ENCODE results near the gene MAPK14.
"Not testable (repeated sequence)": the region's sequence is repeated elsewhere in the genome, so short reads cannot be mapped to it uniquely, and the experiment has no call there.

MAPK14 gene

GRCh38 chr6:36128793-36129192 is 101.2 kb downstream of the MAPK14 start:
- H3K9me2 ChIP-seq (replicated peaks; ENCODE audit: insufficient read depth, low read length) = no peaks in the 10 kb centered on the region
- no peaks in the 10 kb centered on the region for H3K36me3 ChIP-seq (replicated peaks; ENCODE audit: insufficient read depth, low read length)
- H3K27ac ChIP-seq (ENCODE audit: low read length) = no peak overlapping the region
- H3K79me2 ChIP-seq (ENCODE audit: low read length) = peaks cover 27% of the 10 kb centered on the region
- no peaks in the 10 kb centered on the region for H3K9me3 ChIP-seq (replicated peaks; ENCODE audit: insufficient read depth, low read length)
- no peak overlapping the region for H2AFZ ChIP-seq (ENCODE audit: low read length)
- no peak overlapping the region for H3K4me3 ChIP-seq (ENCODE audit: low read length)
- H4K20me1 ChIP-seq (ENCODE audit: insufficient read depth, low read length) = no peaks in the 10 kb centered on the region
- H3K4me1 ChIP-seq (ENCODE audit: low read length) = peaks cover 28% of the 10 kb centered on the region
- H3K27me3 ChIP-seq (replicated peaks; ENCODE audit: insufficient read depth, low read length) = no peaks in the 10 kb centered on the region
- DNase-seq = no peak
- no peak for TF ChIP-seq EZH2 (optimal IDR thresholded peaks at IDR 0.05; ENCODE audit: low read depth, low read length)
- no peak for TF ChIP-seq EZH2phosphoT487 (IDR thresholded peaks at IDR 0.05; ENCODE audit: low read length)
- TF ChIP-seq CTCF (IDR thresholded peaks at IDR 0.05; ENCODE audit: low read length) = no peak
- H3K4me2 ChIP-seq (ENCODE audit: low read depth, low read length) = no peak overlapping the region
- H3F3A ChIP-seq (ENCODE audit: insufficient read depth, low read length) = peaks cover 21% of the 10 kb centered on the region
- no peak overlapping the region for H3K9ac ChIP-seq (ENCODE audit: low read length)

GRCh38 chr6:36129334-36129733 is 101.7 kb downstream of the MAPK14 start:
- H3K9ac ChIP-seq (ENCODE audit: low read length); H4K20me1 ChIP-seq (ENCODE audit: insufficient read depth, low read length); DNase-seq; H3K9me2 ChIP-seq (replicated peaks; ENCODE audit: insufficient read depth, low read length); H3K27me3 ChIP-seq (replicated peaks; ENCODE audit: insufficient read depth, low read length); H3K4me3 ChIP-seq (ENCODE audit: low read length); H3K36me3 ChIP-seq (replicated peaks; ENCODE audit: insufficient read depth, low read length); H3K9me3 ChIP-seq (replicated peaks; ENCODE audit: insufficient read depth, low read length); H2AFZ ChIP-seq (ENCODE audit: low read length); H3K27ac ChIP-seq (ENCODE audit: low read length): not testable (repeated sequence)
- H3K79me2 ChIP-seq (ENCODE audit: low read length) = peaks cover 31% of the 10 kb centered on the region
- H3K4me2 ChIP-seq (ENCODE audit: low read depth, low read length) = 0 out of 2 replicates have a peak overlapping the region, but pooled peaks have one; percentile 86
- peaks cover 28% of the 10 kb centered on the region for H3K4me1 ChIP-seq (ENCODE audit: low read length)
- H3F3A ChIP-seq (ENCODE audit: insufficient read depth, low read length) = peaks cover 21% of the 10 kb centered on the region

- no peaks in the 10 kb centered on the region for H3K9me3 ChIP-seq (replicated peaks; ENCODE audit: insufficient read depth, low read length)
- peaks cover 21% of the 10 kb centered on the region for H3F3A ChIP-seq (ENCODE audit: insufficient read depth, low read length)
- H2AFZ ChIP-seq (ENCODE audit: low read length) = peak within 1 kb of the TSS; percentile 90
- H3K4me1 ChIP-seq (ENCODE audit: low read length) = peaks cover 28% of the 10 kb centered on the region
- no peaks in the 10 kb centered on the region for H3K36me3 ChIP-seq (replicated peaks; ENCODE audit: insufficient read depth, low read length)
- H3K79me2 ChIP-seq (ENCODE audit: low read length) = peaks cover 31% of the 10 kb centered on the region
- peak; percentile 62 for DNase-seq
- H3K27ac ChIP-seq (ENCODE audit: low read length) = peak within 1 kb of the TSS; percentile 98
- no peaks in the 10 kb centered on the region for H3K9me2 ChIP-seq (replicated peaks; ENCODE audit: insufficient read depth, low read length)
- peak within 1 kb of the TSS; percentile 96 for H3K4me3 ChIP-seq (ENCODE audit: low read length)
- H3K27me3 ChIP-seq (replicated peaks; ENCODE audit: insufficient read depth, low read length) = no peaks in the 10 kb centered on the region
- peak within 1 kb of the TSS; percentile 100 for H3K4me2 ChIP-seq (ENCODE audit: low read depth, low read length)
- TF ChIP-seq CTCF (IDR thresholded peaks at IDR 0.05; ENCODE audit: low read length) (no peak), EZH2phosphoT487 (IDR thresholded peaks at IDR 0.05; ENCODE audit: low read length) (no peak), EZH2 (optimal IDR thresholded peaks at IDR 0.05; ENCODE audit: low read depth, low read length) (no peak)
- peak within 1 kb of the TSS; percentile 95 for H3K9ac ChIP-seq (ENCODE audit: low read length)
- no peaks in the 10 kb centered on the region for H4K20me1 ChIP-seq (ENCODE audit: insufficient read depth, low read length)
These were observed 102.5 kb downstream of the MAPK14 start, which contains the start of gene MAPK13 for GRCh38 chr6:36129941-36130666. Gene MAPK13 (plus strand): TSS chr6:36130513. CDS start chr6:36130583, 70 bp downstream.

Data from MM.1S (cell line).